ENCODE results near the gene TTLL11. TPM values are rescaled to one million over a fixed set of nuclear protein-coding genes. Genes with fewer than 3 reads are reported as not detected.

TTLL11 gene
- total and polyA plus RNA-seq, 2 experiments from 2014 or later = 0.57 to 1.4 TPM

DNA sequence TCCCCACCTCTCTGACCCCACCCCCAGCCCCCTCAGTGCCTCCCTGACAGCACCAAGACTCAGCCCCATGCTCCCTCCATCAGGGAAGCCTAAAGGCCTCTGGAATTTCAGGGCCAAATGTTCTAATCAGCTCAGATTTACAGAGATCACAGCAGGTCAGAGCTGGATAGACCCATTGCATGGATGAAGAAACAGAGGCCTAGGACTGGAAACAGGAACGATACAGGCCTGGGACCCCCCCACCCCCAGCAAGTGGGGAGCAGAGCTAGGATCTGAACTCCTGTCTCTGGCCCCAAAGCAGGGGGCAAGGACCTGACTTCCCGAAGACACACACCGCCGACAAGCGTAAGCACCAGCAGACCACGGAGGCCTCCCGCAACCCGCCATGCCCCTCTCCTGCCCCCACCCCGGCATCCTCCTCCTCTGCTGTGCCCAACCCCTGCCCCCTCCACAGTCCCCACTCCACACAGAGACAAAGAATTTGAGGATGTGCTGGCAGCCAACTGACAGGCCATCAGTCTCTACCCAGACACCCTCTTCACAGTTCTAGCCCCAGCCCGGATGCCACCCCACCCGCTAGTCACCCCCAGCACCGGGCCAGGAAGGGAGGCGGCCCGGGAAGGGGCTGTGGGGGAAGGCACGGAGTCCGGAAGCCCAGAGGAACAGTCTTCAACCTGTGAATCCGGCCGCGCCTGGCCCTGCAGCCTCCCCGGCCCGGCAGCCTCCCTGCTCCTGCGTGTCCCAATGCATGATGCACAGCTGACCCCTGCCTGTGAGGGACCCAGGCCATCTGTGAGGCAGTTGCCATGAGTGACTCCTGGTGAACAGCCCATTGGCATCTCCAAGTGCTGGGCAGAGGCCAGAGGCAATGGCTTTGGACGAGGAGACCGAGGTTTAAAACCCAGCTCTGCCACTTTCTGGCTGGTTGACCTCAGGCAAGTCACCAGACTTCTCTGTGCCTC lies 35.2 kb upstream of the TTLL11 start:
- Mint-ChIP-seq H3K36me3 (ENCODE audit: low read depth) (no peaks in the 10 kb centered on the region), H3K27me3 (ENCODE audit: insufficient read depth, low read depth, poor library complexity) (peaks cover 50% of the 10 kb centered on the region), H3K4me1 (peaks cover 34% of the 10 kb centered on the region), H3K4me3 (no peak overlapping the region), H3K9me3 (no peaks in the 10 kb centered on the region; the same call in 2 of the 3 replicates), H3K27ac (no peak overlapping the region)
- H3K79me2 ChIP-seq (replicated peaks; ENCODE audit: insufficient read depth) = no peaks in the 10 kb centered on the region
- H3K4me2 ChIP-seq = no peak overlapping the region
- H3K4me3 ChIP-seq = no peak overlapping the region
- peaks cover 31% of the 10 kb centered on the region for H3K4me1 ChIP-seq (ENCODE audit: insufficient read depth)
- H4K20me1 ChIP-seq (replicated peaks; ENCODE audit: insufficient read depth) = no peaks in the 10 kb centered on the region
- no peaks in the 10 kb centered on the region for H3K36me3 ChIP-seq (ENCODE audit: insufficient read depth)
- no peak for DNase-seq (ENCODE audit: low spot score)
- H3K27ac ChIP-seq (ENCODE audit: low read depth) = no peak overlapping the region
- H3K27me3 ChIP-seq (ENCODE audit: insufficient read depth) = peaks cover 41% of the 10 kb centered on the region
- TF ChIP-seq CREB1 (CRISPR knock-in tag; IDR thresholded peaks at IDR 0.05; ENCODE audit: low read depth) (no peak), STAT1 (IDR thresholded peaks at IDR 0.05; ENCODE audit: unreplicated experiment) (no peak), ZNF331 (CRISPR knock-in tag; IDR thresholded peaks at IDR 0.05; ENCODE audit: low read depth) (no peak), ZNF114 (CRISPR knock-in tag; IDR thresholded peaks at IDR 0.05) (no peak), EZH2phosphoT487 (IDR thresholded peaks at IDR 0.05; ENCODE audit: unreplicated experiment) (no peak), NANOG (IDR thresholded peaks at IDR 0.05; ENCODE audit: borderline replicate concordance) (no peak), EZH2 (IDR thresholded peaks at IDR 0.05; ENCODE audit: low read depth, unreplicated experiment) (no peak), POLR2AphosphoS5 (IDR thresholded peaks at IDR 0.05; ENCODE audit: low read depth) (no peak), JUNB (IDR thresholded peaks at IDR 0.05; ENCODE audit: unreplicated experiment) (no peak)
- TF ChIP-seq, protein P1, sequence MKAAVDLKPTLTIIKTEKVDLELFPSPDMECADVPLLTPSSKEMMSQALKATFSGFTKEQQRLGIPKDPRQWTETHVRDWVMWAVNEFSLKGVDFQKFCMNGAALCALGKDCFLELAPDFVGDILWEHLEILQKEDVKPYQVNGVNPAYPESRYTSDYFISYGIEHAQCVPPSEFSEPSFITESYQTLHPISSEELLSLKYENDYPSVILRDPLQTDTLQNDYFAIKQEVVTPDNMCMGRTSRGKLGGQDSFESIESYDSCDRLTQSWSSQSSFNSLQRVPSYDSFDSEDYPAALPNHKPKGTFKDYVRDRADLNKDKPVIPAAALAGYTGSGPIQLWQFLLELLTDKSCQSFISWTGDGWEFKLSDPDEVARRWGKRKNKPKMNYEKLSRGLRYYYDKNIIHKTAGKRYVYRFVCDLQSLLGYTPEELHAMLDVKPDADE (IDR thresholded peaks at IDR 0.05) = no peak
- TF ChIP-seq, protein P2, sequence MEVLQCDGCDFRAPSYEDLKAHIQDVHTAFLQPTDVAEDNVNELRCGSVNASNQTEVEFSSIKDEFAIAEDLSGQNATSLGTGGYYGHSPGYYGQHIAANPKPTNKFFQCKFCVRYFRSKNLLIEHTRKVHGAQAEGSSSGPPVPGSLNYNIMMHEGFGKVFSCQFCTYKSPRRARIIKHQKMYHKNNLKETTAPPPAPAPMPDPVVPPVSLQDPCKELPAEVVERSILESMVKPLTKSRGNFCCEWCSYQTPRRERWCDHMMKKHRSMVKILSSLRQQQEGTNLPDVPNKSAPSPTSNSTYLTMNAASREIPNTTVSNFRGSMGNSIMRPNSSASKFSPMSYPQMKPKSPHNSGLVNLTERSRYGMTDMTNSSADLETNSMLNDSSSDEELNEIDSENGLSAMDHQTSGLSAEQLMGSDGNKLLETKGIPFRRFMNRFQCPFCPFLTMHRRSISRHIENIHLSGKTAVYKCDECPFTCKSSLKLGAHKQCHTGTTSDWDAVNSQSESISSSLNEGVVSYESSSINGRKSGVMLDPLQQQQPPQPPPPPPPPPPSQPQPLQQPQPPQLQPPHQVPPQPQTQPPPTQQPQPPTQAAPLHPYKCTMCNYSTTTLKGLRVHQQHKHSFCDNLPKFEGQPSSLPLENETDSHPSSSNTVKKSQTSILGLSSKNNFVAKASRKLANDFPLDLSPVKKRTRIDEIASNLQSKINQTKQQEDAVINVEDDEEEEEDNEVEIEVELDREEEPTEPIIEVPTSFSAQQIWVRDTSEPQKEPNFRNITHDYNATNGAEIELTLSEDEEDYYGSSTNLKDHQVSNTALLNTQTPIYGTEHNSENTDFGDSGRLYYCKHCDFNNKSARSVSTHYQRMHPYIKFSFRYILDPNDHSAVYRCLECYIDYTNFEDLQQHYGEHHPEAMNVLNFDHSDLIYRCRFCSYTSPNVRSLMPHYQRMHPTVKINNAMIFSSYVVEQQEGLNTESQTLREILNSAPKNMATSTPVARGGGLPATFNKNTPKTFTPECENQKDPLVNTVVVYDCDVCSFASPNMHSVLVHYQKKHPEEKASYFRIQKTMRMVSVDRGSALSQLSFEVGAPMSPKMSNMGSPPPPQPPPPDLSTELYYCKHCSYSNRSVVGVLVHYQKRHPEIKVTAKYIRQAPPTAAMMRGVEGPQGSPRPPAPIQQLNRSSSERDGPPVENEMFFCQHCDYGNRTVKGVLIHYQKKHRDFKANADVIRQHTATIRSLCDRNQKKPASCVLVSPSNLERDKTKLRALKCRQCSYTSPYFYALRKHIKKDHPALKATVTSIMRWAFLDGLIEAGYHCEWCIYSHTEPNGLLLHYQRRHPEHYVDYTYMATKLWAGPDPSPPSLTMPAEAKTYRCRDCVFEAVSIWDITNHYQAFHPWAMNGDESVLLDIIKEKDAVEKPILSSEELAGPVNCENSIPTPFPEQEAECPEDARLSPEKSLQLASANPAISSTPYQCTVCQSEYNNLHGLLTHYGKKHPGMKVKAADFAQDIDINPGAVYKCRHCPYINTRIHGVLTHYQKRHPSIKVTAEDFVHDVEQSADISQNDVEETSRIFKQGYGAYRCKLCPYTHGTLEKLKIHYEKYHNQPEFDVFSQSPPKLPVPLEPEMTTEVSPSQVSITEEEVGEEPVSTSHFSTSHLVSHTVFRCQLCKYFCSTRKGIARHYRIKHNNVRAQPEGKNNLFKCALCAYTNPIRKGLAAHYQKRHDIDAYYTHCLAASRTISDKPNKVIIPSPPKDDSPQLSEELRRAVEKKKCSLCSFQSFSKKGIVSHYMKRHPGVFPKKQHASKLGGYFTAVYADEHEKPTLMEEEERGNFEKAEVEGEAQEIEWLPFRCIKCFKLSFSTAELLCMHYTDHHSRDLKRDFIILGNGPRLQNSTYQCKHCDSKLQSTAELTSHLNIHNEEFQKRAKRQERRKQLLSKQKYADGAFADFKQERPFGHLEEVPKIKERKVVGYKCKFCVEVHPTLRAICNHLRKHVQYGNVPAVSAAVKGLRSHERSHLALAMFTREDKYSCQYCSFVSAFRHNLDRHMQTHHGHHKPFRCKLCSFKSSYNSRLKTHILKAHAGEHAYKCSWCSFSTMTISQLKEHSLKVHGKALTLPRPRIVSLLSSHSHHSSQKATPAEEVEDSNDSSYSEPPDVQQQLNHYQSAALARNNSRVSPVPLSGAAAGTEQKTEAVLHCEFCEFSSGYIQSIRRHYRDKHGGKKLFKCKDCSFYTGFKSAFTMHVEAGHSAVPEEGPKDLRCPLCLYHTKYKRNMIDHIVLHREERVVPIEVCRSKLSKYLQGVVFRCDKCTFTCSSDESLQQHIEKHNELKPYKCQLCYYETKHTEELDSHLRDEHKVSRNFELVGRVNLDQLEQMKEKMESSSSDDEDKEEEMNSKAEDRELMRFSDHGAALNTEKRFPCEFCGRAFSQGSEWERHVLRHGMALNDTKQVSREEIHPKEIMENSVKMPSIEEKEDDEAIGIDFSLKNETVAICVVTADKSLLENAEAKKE (CRISPR knock-in tag; IDR thresholded peaks at IDR 0.05) = no peak
- TF ChIP-seq, protein P3, sequence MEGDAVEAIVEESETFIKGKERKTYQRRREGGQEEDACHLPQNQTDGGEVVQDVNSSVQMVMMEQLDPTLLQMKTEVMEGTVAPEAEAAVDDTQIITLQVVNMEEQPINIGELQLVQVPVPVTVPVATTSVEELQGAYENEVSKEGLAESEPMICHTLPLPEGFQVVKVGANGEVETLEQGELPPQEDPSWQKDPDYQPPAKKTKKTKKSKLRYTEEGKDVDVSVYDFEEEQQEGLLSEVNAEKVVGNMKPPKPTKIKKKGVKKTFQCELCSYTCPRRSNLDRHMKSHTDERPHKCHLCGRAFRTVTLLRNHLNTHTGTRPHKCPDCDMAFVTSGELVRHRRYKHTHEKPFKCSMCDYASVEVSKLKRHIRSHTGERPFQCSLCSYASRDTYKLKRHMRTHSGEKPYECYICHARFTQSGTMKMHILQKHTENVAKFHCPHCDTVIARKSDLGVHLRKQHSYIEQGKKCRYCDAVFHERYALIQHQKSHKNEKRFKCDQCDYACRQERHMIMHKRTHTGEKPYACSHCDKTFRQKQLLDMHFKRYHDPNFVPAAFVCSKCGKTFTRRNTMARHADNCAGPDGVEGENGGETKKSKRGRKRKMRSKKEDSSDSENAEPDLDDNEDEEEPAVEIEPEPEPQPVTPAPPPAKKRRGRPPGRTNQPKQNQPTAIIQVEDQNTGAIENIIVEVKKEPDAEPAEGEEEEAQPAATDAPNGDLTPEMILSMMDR (conservative IDR thresholded peaks at IDR 0.05; ENCODE audit: low read depth in 2 of 2) = no peak
- TF ChIP-seq, protein P4, sequence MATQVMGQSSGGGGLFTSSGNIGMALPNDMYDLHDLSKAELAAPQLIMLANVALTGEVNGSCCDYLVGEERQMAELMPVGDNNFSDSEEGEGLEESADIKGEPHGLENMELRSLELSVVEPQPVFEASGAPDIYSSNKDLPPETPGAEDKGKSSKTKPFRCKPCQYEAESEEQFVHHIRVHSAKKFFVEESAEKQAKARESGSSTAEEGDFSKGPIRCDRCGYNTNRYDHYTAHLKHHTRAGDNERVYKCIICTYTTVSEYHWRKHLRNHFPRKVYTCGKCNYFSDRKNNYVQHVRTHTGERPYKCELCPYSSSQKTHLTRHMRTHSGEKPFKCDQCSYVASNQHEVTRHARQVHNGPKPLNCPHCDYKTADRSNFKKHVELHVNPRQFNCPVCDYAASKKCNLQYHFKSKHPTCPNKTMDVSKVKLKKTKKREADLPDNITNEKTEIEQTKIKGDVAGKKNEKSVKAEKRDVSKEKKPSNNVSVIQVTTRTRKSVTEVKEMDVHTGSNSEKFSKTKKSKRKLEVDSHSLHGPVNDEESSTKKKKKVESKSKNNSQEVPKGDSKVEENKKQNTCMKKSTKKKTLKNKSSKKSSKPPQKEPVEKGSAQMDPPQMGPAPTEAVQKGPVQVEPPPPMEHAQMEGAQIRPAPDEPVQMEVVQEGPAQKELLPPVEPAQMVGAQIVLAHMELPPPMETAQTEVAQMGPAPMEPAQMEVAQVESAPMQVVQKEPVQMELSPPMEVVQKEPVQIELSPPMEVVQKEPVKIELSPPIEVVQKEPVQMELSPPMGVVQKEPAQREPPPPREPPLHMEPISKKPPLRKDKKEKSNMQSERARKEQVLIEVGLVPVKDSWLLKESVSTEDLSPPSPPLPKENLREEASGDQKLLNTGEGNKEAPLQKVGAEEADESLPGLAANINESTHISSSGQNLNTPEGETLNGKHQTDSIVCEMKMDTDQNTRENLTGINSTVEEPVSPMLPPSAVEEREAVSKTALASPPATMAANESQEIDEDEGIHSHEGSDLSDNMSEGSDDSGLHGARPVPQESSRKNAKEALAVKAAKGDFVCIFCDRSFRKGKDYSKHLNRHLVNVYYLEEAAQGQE (IDR thresholded peaks at IDR 0.05; ENCODE audit: unreplicated experiment) = no peak
- H3F3A ChIP-seq (replicated peaks; ENCODE audit: low read depth) = no peaks in the 10 kb centered on the region
- H3K9me2 ChIP-seq (ENCODE audit: insufficient read depth) = 0 out of 2 replicates have a peak, but pooled peaks cover 3% of the 10 kb centered on the region
- no peak for ATAC-seq
- no peak overlapping the region for H2AFZ ChIP-seq
